ENCODE measurements around the gene PHF20. TPM values are rescaled to one million over a fixed set of nuclear protein-coding genes. Genes with fewer than 3 reads are reported as not detected.
"Not testable (repeated sequence)": the region's sequence is repeated elsewhere in the genome, so short reads cannot be mapped to it uniquely, and the experiment has no call there.

Gene PHF20
- total RNA-seq, 1 donor, result 34.5 TPM

DNA sequence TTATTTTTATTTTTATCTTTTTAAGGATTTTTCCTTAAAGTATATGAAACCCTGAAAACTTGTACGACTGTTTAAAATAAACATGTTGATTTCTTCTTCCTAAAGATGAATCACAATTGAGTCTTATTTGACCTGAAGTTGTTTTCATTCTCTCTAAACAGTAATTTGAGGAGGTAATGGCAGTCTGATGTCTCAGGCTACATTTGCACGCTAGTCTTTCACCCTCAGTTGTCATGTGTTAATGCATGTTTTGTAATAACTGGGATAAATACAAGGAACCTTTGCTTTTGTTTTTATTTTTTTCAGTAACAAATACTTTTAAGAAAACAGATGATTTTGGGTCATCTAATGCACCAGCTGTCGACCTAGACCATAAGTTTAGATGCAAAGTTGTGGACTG lies 127.2 kb downstream of the PHF20 start:
- DNase-seq (ENCODE audit: low read depth), result peak; percentile 81
- H3K4me3 ChIP-seq (ENCODE audit: low read depth, low read length), result no peak overlapping the region
- TF ChIP-seq, protein P1, sequence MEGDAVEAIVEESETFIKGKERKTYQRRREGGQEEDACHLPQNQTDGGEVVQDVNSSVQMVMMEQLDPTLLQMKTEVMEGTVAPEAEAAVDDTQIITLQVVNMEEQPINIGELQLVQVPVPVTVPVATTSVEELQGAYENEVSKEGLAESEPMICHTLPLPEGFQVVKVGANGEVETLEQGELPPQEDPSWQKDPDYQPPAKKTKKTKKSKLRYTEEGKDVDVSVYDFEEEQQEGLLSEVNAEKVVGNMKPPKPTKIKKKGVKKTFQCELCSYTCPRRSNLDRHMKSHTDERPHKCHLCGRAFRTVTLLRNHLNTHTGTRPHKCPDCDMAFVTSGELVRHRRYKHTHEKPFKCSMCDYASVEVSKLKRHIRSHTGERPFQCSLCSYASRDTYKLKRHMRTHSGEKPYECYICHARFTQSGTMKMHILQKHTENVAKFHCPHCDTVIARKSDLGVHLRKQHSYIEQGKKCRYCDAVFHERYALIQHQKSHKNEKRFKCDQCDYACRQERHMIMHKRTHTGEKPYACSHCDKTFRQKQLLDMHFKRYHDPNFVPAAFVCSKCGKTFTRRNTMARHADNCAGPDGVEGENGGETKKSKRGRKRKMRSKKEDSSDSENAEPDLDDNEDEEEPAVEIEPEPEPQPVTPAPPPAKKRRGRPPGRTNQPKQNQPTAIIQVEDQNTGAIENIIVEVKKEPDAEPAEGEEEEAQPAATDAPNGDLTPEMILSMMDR (IDR thresholded peaks at IDR 0.05; ENCODE audit: insufficient read depth, low read depth, low read length), result no peak

DNA sequence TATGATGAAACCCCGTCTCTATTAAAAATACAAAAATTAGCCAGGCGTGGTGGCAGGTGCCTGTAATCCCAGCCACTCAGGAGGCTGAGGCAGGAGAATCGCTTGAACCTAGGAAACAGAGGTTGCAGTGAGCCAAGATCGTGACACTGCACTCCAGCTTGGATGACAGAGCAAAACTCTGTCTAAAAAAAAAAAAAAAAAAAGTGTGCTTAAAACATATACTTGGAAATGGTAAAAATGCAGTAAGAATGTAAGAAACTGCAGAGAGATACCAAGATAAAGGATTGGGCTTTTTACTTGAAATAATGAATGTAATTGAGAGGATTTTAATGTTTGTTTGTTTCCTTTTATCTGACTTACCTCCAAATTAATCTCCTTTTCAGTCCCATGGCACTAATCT lies 129.4 kb downstream of the PHF20 start:
- H3K4me3 ChIP-seq (ENCODE audit: low read depth, low read length); DNase-seq (ENCODE audit: low read depth): not testable (repeated sequence)

DNA sequence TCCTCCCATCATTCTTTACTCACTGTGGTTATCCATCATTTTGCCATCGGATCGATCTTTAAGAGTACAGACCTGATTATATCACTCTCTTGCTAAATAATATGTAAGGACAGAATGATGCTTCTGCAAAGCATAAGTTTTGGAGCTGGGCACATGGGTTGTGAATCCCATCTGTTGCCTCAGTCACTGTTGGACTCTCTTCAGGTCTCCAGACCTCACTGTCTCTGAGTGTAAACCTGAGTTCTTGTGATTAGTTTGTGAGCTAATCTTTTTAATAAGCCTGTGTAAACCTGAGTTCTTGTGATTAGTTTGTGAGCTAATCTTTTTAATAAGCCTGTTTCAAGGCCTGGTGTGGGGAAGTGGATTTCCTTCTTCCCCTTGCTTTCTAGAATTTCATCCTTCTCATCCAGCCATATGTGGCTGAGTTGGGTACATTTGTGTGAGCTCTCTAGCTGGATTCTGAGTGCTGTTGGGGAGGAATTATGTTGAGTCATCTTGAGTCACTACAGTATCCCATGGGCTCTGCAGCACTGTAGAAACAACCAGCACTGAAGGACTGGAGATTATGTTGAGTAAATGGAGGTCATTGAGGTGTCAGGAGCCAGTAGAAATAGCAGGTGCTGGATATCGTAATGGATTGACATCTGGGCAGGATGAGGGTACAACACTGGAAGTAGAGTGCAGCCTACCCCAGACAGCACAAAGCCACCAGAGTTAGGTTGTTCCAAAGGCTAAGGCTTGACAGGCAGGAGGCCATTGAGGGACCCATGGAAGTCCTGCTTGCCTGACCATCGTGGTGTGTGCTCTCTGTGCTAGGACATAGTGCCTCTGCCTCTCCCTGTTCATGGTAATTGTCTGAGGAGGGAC lies 130.1 kb downstream of the PHF20 start:
- DNase-seq (ENCODE audit: low read depth), result peak; percentile 88
- TF ChIP-seq, protein P1 (IDR thresholded peaks at IDR 0.05; ENCODE audit: insufficient read depth, low read depth, low read length), result no peak
- H3K4me3 ChIP-seq (ENCODE audit: low read depth, low read length), result no peak overlapping the region

DNA sequence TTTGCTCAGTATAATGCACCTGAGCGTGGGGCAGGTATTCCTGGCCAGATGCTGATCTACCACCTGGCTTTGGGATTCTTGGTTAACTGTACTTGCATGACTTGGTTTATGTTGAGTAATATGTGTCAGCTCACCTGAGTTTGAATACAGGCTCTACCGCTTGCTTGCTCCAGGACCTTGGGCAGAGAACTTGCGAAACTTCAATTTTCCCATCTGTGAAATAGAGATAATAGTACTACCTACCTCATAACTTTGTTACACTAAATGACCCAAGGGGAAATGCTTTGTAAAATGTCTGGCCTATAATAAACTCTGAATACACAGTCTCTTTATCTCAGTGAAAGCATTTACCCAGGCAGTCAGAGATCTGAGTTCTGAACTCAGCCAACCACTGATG lies 130.7 kb downstream of the PHF20 start:
- TF ChIP-seq, protein P1 (IDR thresholded peaks at IDR 0.05; ENCODE audit: insufficient read depth, low read depth, low read length), result no peak
- H3K4me3 ChIP-seq (ENCODE audit: low read depth, low read length), result no peak overlapping the region
- peak; percentile 28 for DNase-seq (ENCODE audit: low read depth)

DNA sequence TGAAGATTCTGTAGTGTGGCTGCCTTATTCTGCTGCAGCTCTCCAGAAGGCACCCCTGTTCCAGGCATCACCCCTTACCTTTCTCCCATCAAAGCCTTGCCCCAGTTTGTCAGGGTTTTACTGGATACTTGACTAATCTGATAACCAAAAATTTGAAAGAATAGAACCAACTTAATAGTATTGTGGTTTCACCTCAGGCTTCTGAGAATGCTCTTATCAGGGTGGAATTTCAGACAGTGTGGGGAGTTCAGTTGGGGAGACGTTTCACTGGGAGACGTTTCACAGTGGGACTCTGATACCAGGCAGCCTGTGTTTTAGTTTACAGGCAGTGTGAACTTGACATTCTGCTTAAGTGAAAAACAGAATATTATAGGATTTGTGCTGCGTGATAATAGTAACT lies 132.0 kb downstream of the PHF20 start:
- DNase-seq (ENCODE audit: low read depth), result peak; percentile 17
- H3K4me3 ChIP-seq (ENCODE audit: low read depth, low read length), result no peak overlapping the region
- TF ChIP-seq, protein P1 (IDR thresholded peaks at IDR 0.05; ENCODE audit: insufficient read depth, low read depth, low read length), result no peak

DNA sequence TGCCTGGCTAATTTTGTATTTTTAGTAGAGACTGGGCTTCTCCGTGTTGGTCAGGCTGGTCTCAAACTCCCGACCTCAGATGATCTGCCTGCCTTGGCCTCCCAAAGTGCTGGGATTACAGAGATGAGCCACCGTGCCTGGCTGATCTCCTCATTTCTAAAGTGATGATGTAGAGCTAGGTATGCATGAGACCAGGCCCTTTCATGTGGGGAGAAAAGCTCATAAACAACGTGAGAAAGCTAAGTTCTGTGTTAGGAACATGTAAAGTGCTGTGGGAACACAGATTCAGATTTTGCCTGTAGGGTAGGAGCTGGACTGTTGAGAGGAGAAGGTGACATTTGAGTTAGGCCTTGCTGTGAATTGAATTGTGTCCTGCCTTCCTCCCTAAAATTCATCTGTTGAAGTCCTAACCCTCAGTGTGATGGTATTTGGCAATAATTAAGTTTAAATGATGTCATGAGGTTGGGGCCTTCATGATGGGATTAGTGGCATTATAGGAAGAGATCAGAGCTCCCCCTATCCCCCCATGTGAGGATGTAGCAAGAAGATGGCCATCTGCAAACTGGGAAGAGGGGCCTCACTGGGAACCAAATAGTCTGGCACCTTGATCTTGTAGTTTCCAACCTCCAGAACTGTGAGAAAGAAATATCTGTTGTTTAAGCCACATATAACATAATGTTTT lies 133.3 kb downstream of the PHF20 start:
- TF ChIP-seq, protein P1 (IDR thresholded peaks at IDR 0.05; ENCODE audit: insufficient read depth, low read depth, low read length), result no peak
- DNase-seq (ENCODE audit: low read depth), result no peak
- H3K4me3 ChIP-seq (ENCODE audit: low read depth, low read length), result no peak overlapping the region

DNA sequence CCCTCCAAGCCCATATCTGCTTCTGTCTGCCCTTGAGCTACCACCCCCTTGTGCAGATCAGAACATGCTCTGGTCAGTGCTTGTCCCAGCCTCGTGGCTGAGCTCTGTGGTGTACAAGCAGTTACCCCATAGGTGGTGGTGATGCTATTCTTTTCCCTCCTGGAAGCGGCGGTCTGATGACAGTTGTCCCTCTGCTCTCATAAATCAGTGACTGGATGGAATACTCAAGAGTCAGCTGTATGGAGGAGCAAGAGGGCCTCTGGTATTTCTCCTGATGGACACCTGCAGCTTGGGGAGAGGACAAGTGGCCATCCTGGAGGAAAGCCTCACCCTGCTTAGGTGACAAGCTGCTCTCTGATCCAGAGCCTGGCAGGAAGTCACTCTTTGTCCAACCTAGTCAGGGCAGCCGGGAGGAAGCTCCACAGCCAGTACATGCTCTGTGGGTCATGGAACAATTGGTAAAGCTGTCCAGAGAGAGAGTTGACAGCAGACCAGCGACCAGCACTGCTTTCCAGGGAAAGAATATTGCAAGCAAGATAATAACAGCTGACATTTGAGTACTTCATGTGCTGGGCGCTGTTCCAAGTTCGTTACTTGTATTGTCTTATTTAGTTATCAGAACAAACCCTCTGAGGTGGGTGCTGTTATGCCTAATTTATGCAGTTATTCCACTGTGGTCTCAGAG lies 135.3 kb downstream of the PHF20 start:
- DNase-seq (ENCODE audit: low read depth), result no peak
- TF ChIP-seq, protein P1 (IDR thresholded peaks at IDR 0.05; ENCODE audit: insufficient read depth, low read depth, low read length), result no peak
- H3K4me3 ChIP-seq (ENCODE audit: low read depth, low read length), result no peak overlapping the region

All from fibroblast of villous mesenchyme (primary cell).